ENCODE data around the gene HNRNPUL1. TPM values are rescaled to one million over a fixed set of nuclear protein-coding genes. Genes with fewer than 3 reads are reported as not detected.

Gene HNRNPUL1
- total and polyA plus RNA-seq, 2 donors (not counting 3 experiments of a cell fraction or from before 2014, with no cell fraction given): 83.2 to 261 TPM

DNA sequence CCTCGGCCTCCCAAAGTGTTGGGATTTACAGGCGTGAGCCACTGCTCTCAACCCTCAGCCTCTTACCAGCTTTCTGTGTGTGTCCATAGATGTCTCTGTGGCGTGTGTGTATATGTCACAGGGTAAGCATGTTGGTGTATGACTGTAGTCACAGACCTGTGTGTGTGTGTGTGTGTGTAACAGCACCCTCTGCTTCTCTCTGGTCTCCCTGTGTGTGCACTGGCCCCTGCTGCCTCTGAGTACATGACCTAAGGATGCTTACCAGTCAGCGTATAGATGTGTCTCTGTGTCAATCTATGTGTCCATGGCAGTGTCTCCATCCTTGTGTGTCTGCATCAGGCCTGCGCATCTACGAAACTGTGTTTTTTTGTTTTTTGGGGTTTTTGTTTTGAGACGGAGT is 39.5 kb upstream of the HNRNPUL1 start:
- Histone ChIP-seq H3K27ac (ENCODE audit: insufficient read depth, low read depth, low read length) (peak overlapping the region; percentile 76), H3K79me2 (ENCODE audit: control insufficient read depth, insufficient read depth, low read length) (peaks cover 57% of the 10 kb centered on the region), H3K9me3 (replicated peaks; ENCODE audit: control insufficient read depth, insufficient read depth, low read length) (no peaks in the 10 kb centered on the region), H3K9me1 (replicated peaks; ENCODE audit: control insufficient read depth, extremely low read depth, insufficient read depth, low read length) (no peaks in the 10 kb centered on the region), H3K27me3 (ENCODE audit: control insufficient read depth in 2 of 2, insufficient read depth in 2 of 2, low read length in 2 of 2) (no peaks in the 10 kb centered on the region), H3K4me1 (ENCODE audit: control insufficient read depth, extremely low read depth, insufficient read depth, low read length) (peaks cover 55% of the 10 kb centered on the region), H3K36me3 (ENCODE audit: control insufficient read depth in 2 of 2, extremely low read depth in 1 of 2, insufficient read depth in 2 of 2, low read length in 2 of 2) (peaks cover 2 to 6% of the 10 kb centered on the region in 2 experiments), H3K9ac (replicated peaks; ENCODE audit: extremely low read depth, insufficient read depth, low read length) (no peak overlapping the region), H3K4me2 (ENCODE audit: insufficient read depth, low read length) (no peak overlapping the region), H2AFZ (ENCODE audit: low read depth, low read length) (no peak overlapping the region), H4K20me1 (replicated peaks; ENCODE audit: control insufficient read depth, extremely low read depth, insufficient read depth, low read length) (no peaks in the 10 kb centered on the region), H3K4me3 (replicated peaks in 1 of 3; ENCODE audit: insufficient read depth in 1 of 3, low read depth in 1 of 3, low read length in 3 of 3) (no peak overlapping the region)
- ChIA-PET POLR2A (no interaction called here), CTCF (interaction anchor here (3.9 to 4.0 kb wide), 2 partner anchors 21 to 38 kb away, joined by 29 to 33 read pairs; partner anchors contain the start of gene HNRNPUL1)
- no TSS peak for BruUV-seq (replicated peaks)
- DNase-seq (ENCODE audit: low read depth, low spot score): no peak
- intact Hi-C loops (cut with micrococcal nuclease) (loop anchor here (1.0 to 5.0 kb wide), 3 partner anchors 38 to 98 kb away; no protein-coding TSS in a partner anchor), dilution Hi-C loops (cut with MboI; ENCODE audit: extremely low pct_ligation_motif_present, low sequenced_read_pairs) (no loop called here)
- TF ChIP-seq MAX (IDR thresholded peaks at IDR 0.05; ENCODE audit: insufficient read depth, insufficient read length) (no peak), JUN (IDR thresholded peaks at IDR 0.05; ENCODE audit: borderline replicate concordance, insufficient read depth, insufficient read length, low read depth) (no peak), FOS (IDR thresholded peaks at IDR 0.05; ENCODE audit: borderline replicate concordance, insufficient read depth, low read length) (no peak), POLR2AphosphoS5 (IDR thresholded peaks at IDR 0.05; ENCODE audit: insufficient read depth, low read depth, low read length) (no peak), MYC (IDR thresholded peaks at IDR 0.05; ENCODE audit: low read depth, low read length) (no peak)
- FAIRE-seq: peak; percentile 8

- intact Hi-C loops (cut with micrococcal nuclease) (loop anchor here (1.0 kb wide), 1 partner anchor 37 kb away; no protein-coding TSS in a partner anchor), dilution Hi-C loops (cut with MboI; ENCODE audit: extremely low pct_ligation_motif_present, low sequenced_read_pairs) (no loop called here)
- ChIA-PET CTCF (interaction anchor here (3.9 to 4.0 kb wide), 2 partner anchors 21 to 38 kb away, joined by 29 to 33 read pairs; partner anchors contain the start of gene HNRNPUL1), POLR2A (interaction anchor here (1.5 kb wide), 1 partner anchor 38 kb away, joined by 4 read pairs; the partner anchor contains the start of gene HNRNPUL1)
- no peak overlapping the region for H2AFZ ChIP-seq (ENCODE audit: low read depth, low read length)
- peak overlapping the region; percentile 59 for H3K9ac ChIP-seq (replicated peaks; ENCODE audit: extremely low read depth, insufficient read depth, low read length)
- no peaks in the 10 kb centered on the region for H3K9me3 ChIP-seq (replicated peaks; ENCODE audit: control insufficient read depth, insufficient read depth, low read length)
- FAIRE-seq (peak; percentile 91), DNase-seq (ENCODE audit: low read depth, low spot score) (peak; percentile 90)
- peak overlapping the region; percentile 80 for H3K4me2 ChIP-seq (ENCODE audit: insufficient read depth, low read length)
- peak overlapping the region in 1 of 3 experiments; percentile 32 for H3K4me3 ChIP-seq (replicated peaks in 1 of 3; ENCODE audit: insufficient read depth in 1 of 3, low read depth in 1 of 3, low read length in 3 of 3)
- peaks cover 53% of the 10 kb centered on the region for H3K4me1 ChIP-seq (ENCODE audit: control insufficient read depth, extremely low read depth, insufficient read depth, low read length)
- no peaks in the 10 kb centered on the region for H3K9me1 ChIP-seq (replicated peaks; ENCODE audit: control insufficient read depth, extremely low read depth, insufficient read depth, low read length)
- H3K79me2 ChIP-seq (ENCODE audit: control insufficient read depth, insufficient read depth, low read length): peaks cover 56% of the 10 kb centered on the region
- TSS peak; percentile 2 for BruUV-seq (replicated peaks)
- no peaks in the 10 kb centered on the region for H3K27me3 ChIP-seq (ENCODE audit: control insufficient read depth in 2 of 2, insufficient read depth in 2 of 2, low read length in 2 of 2)
- peaks cover 2 to 6% of the 10 kb centered on the region in 2 experiments for H3K36me3 ChIP-seq (ENCODE audit: control insufficient read depth in 2 of 2, extremely low read depth in 1 of 2, insufficient read depth in 2 of 2, low read length in 2 of 2)
- TF ChIP-seq, protein P1, sequence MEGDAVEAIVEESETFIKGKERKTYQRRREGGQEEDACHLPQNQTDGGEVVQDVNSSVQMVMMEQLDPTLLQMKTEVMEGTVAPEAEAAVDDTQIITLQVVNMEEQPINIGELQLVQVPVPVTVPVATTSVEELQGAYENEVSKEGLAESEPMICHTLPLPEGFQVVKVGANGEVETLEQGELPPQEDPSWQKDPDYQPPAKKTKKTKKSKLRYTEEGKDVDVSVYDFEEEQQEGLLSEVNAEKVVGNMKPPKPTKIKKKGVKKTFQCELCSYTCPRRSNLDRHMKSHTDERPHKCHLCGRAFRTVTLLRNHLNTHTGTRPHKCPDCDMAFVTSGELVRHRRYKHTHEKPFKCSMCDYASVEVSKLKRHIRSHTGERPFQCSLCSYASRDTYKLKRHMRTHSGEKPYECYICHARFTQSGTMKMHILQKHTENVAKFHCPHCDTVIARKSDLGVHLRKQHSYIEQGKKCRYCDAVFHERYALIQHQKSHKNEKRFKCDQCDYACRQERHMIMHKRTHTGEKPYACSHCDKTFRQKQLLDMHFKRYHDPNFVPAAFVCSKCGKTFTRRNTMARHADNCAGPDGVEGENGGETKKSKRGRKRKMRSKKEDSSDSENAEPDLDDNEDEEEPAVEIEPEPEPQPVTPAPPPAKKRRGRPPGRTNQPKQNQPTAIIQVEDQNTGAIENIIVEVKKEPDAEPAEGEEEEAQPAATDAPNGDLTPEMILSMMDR (IDR thresholded peaks at IDR 0.05; ENCODE audit: extremely low read depth in 1 of 2, insufficient read depth in 1 of 2, low read depth in 1 of 2, low read length in 2 of 2): no peak
- TF ChIP-seq GATA2 (IDR thresholded peaks at IDR 0.05; ENCODE audit: insufficient read depth, insufficient read length, low read depth, low read length) (no peak), POLR2A (IDR thresholded peaks at IDR 0.05; ENCODE audit: low read depth, low read length) (peak; percentile 17), POLR2AphosphoS5 (IDR thresholded peaks at IDR 0.05; ENCODE audit: insufficient read depth, low read depth, low read length) (no peak), FOS (IDR thresholded peaks at IDR 0.05; ENCODE audit: borderline replicate concordance, insufficient read depth, low read length) (peak; percentile 96), JUN (IDR thresholded peaks at IDR 0.05; ENCODE audit: borderline replicate concordance, insufficient read depth, insufficient read length, low read depth) (peak; percentile 77), MAX (IDR thresholded peaks at IDR 0.05; ENCODE audit: insufficient read depth, insufficient read length) (no peak), MYC (IDR thresholded peaks at IDR 0.05; ENCODE audit: low read depth, low read length) (peak; percentile 69), EZH2 (IDR thresholded peaks at IDR 0.05; ENCODE audit: borderline replicate concordance, low read depth, low read length, severe bottlenecking) (no peak)
- peak overlapping the region; percentile 76 for H3K27ac ChIP-seq (ENCODE audit: insufficient read depth, low read depth, low read length)
- no peaks in the 10 kb centered on the region for H4K20me1 ChIP-seq (replicated peaks; ENCODE audit: control insufficient read depth, extremely low read depth, insufficient read depth, low read length)
These were observed 38.7 kb upstream of the HNRNPUL1 start for GRCh38 chr19:41225238-41226052.

Measured in endothelial cell of umbilical vein (primary cell).